ENCODE data around the gene VMP1.

DNA sequence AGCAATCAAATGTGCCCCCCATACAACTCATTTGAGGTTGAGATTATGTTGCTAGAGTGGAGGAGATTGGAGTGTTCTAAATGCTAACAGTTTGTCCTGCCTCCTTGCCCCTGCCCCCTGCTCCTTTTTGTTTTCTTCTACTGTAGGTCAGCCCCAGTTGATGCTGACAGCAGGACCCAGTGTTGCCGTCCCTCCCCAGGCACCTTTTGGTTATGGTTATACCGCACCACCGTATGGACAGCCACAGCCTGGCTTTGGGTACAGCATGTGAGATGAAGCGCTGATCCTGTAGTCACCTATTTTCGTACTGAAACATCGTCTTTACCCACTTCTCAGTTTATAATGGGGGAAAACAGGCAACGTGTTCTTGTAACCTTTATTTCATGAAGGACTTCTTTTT, 13.9 kb upstream of the VMP1 start:
- TF ChIP-seq, protein P1, sequence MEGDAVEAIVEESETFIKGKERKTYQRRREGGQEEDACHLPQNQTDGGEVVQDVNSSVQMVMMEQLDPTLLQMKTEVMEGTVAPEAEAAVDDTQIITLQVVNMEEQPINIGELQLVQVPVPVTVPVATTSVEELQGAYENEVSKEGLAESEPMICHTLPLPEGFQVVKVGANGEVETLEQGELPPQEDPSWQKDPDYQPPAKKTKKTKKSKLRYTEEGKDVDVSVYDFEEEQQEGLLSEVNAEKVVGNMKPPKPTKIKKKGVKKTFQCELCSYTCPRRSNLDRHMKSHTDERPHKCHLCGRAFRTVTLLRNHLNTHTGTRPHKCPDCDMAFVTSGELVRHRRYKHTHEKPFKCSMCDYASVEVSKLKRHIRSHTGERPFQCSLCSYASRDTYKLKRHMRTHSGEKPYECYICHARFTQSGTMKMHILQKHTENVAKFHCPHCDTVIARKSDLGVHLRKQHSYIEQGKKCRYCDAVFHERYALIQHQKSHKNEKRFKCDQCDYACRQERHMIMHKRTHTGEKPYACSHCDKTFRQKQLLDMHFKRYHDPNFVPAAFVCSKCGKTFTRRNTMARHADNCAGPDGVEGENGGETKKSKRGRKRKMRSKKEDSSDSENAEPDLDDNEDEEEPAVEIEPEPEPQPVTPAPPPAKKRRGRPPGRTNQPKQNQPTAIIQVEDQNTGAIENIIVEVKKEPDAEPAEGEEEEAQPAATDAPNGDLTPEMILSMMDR (conservative IDR thresholded peaks at IDR 0.05 in 1 of 2, IDR thresholded peaks at IDR 0.05 in 1 of 2; ENCODE audit: low read depth in 1 of 2, low read length in 2 of 2), result no peak
- no peak for TF ChIP-seq EZH2 (IDR thresholded peaks at IDR 0.05; ENCODE audit: low read length, missing control alignments)
